Measurements from ENCODE around the gene PRKCSH.

PRKCSH gene

DNA sequence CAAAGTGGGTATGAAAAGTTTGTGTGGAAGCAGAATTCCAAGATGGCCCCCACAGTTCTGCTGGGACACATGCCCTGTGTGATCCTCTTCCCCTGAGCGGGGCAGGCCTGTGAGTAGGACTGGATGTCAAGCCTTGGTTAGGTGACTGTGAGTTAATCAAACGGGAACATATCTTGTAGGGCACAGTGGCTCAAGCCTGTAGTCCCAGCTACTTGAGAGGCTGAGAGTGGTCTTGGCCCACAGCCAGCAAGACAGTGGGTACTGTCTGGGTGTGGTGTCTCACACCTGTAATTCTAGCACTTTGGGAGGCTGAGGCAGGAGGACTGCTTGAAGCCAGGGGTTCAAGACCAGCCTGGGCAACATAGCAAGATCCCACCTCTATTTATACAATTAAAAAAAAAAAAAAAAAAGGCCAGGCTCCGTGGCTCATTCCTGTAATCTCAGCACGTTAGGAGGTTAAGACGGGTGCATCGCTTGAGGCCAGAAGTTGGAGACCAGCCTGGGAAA, 63.8 kb downstream of the PRKCSH start:
- peaks cover 6% of the 10 kb centered on the region; the same call in 1 of the 2 replicates for H3K79me2 ChIP-seq (ENCODE audit: insufficient read depth, low read length)
- no peak overlapping the region for H2AFZ ChIP-seq (ENCODE audit: low read length)
- peaks cover 6% of the 10 kb centered on the region; the same call in 1 of the 2 replicates for H3K36me3 ChIP-seq (ENCODE audit: insufficient read depth, low read length)
- TF ChIP-seq EZH2phosphoT487 (IDR thresholded peaks at IDR 0.05; ENCODE audit: borderline replicate concordance): no peak
- TF ChIP-seq, protein P1, sequence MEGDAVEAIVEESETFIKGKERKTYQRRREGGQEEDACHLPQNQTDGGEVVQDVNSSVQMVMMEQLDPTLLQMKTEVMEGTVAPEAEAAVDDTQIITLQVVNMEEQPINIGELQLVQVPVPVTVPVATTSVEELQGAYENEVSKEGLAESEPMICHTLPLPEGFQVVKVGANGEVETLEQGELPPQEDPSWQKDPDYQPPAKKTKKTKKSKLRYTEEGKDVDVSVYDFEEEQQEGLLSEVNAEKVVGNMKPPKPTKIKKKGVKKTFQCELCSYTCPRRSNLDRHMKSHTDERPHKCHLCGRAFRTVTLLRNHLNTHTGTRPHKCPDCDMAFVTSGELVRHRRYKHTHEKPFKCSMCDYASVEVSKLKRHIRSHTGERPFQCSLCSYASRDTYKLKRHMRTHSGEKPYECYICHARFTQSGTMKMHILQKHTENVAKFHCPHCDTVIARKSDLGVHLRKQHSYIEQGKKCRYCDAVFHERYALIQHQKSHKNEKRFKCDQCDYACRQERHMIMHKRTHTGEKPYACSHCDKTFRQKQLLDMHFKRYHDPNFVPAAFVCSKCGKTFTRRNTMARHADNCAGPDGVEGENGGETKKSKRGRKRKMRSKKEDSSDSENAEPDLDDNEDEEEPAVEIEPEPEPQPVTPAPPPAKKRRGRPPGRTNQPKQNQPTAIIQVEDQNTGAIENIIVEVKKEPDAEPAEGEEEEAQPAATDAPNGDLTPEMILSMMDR (conservative IDR thresholded peaks at IDR 0.05; ENCODE audit: low read length): no peak
- no peaks in the 10 kb centered on the region for H3K9me3 ChIP-seq (ENCODE audit: insufficient read depth, low read depth, low read length)
- no peak overlapping the region for H3K4me2 ChIP-seq (ENCODE audit: low read depth, low read length, poor library complexity, severe bottlenecking)
- H3K27me3 ChIP-seq (ENCODE audit: insufficient read depth, low read length, poor library complexity, severe bottlenecking): no peaks in the 10 kb centered on the region
- H4K20me1 ChIP-seq (ENCODE audit: insufficient read depth, low read length, poor library complexity, severe bottlenecking): peaks cover 4% of the 10 kb centered on the region
- H3K4me3 ChIP-seq (ENCODE audit: low read length, poor library complexity, severe bottlenecking): no peak overlapping the region
- H3K4me1 ChIP-seq (ENCODE audit: insufficient read depth, low read length, poor library complexity, severe bottlenecking): peaks cover under 1% of the 10 kb centered on the region
- H3K9me2 ChIP-seq (replicated peaks; ENCODE audit: low read depth, low read length): no peaks in the 10 kb centered on the region
- H3F3A ChIP-seq (ENCODE audit: low read depth): no peaks in the 10 kb centered on the region
- no peak overlapping the region for H3K9ac ChIP-seq (ENCODE audit: low read depth, low read length, poor library complexity, severe bottlenecking)

DNA sequence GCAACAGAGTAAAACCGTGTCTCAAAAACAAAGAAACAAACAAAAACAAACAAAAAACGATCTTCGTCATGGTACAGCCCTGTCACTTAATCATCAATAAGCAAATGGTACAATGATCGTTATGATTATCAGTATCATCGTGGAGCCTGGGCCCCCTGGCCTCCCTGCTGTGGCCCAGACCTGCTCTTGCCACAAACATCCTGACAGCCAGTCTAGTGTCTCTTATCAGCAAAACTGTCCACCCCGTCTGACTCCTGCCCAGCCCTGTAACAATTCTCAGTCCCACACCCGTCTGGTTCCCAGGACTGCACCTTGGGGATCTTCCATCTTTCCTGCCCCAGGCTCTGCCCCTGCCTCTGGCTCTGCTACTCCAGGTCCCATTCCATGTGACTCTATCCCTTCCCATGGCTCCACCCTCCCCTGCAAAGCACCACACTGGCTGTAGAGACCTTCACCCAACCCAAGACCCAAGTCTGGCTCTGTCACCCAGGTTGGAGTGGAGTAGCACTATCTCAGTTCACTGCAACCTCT, 64.5 kb downstream of the PRKCSH start:
- TF ChIP-seq, protein P1 (conservative IDR thresholded peaks at IDR 0.05; ENCODE audit: low read length): no peak
- no peak for TF ChIP-seq EZH2phosphoT487 (IDR thresholded peaks at IDR 0.05; ENCODE audit: borderline replicate concordance)
- Histone ChIP-seq H3K36me3 (ENCODE audit: insufficient read depth, low read length) (peaks cover 6% of the 10 kb centered on the region; the same call in 1 of the 2 replicates), H3K4me2 (ENCODE audit: low read depth, low read length, poor library complexity, severe bottlenecking) (no peak overlapping the region), H3K79me2 (ENCODE audit: insufficient read depth, low read length) (peaks cover 13% of the 10 kb centered on the region; the same call in 1 of the 2 replicates), H3K9ac (ENCODE audit: low read depth, low read length, poor library complexity, severe bottlenecking) (no peak overlapping the region), H3K27me3 (ENCODE audit: insufficient read depth, low read length, poor library complexity, severe bottlenecking) (no peaks in the 10 kb centered on the region), H3K9me2 (replicated peaks; ENCODE audit: low read depth, low read length) (no peaks in the 10 kb centered on the region), H4K20me1 (ENCODE audit: insufficient read depth, low read length, poor library complexity, severe bottlenecking) (peaks cover 4% of the 10 kb centered on the region), H2AFZ (ENCODE audit: low read length) (no peak overlapping the region), H3K9me3 (ENCODE audit: insufficient read depth, low read depth, low read length) (no peaks in the 10 kb centered on the region), H3F3A (ENCODE audit: low read depth) (no peaks in the 10 kb centered on the region), H3K4me1 (ENCODE audit: insufficient read depth, low read length, poor library complexity, severe bottlenecking) (peaks cover 6% of the 10 kb centered on the region), H3K4me3 (ENCODE audit: low read length, poor library complexity, severe bottlenecking) (no peak overlapping the region)

Measured in Loucy (cell line).